ENCODE results near the gene PTPRJ. TPM values are rescaled to one million over a fixed set of nuclear protein-coding genes. Genes with fewer than 3 reads are reported as not detected.

PTPRJ gene
- total and polyA plus RNA-seq, 2 of the 4 experiments (the other 2 are of a cell fraction) = 5.6 to 14.9 TPM

DNA sequence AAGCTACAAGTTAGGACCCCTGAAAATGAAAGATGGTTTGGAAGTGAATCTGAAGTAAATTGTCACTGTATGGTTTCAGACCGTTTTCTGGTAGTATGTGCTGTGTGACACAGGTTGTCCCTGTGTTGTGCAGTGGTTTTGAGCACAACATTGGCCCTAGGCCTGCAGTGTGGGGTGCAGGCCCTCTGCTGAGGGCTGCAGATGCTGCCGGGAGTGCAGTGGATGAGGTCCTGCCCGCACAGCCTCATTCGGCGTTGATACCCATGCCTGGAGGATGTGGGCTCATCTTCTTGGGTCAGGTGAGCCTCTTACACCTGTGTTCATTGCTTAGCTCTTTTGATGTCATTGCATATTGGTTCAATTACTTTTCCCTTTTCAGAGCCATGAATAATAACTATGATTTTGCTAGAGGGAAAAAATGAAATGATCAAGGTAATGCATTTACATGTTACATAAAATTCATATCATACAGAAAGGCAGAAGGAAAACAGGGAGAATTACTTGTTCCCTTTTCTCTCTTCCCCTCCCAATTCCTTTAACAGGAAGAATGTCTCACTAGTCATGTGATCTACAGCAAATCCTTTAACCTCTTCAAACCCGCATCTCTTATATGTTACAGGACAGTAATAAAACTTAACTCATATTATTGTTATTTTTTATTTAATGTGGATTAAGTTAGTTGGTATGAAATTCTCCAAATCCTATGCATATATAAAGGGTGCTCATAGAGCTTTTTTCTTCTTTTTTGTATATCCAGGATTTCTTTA lies 48.7 kb downstream of the PTPRJ start:
- peaks cover 41 to 71% of the 10 kb centered on the region in 2 experiments for H3K79me1 ChIP-seq (ENCODE audit: low read depth in 1 of 2, low read length in 2 of 2)
- no peak for TF ChIP-seq NFE2L2 (IDR thresholded peaks at IDR 0.05; ENCODE audit: low read depth, low read length)
- no peak for TF ChIP-seq CHD1 (IDR thresholded peaks at IDR 0.05; ENCODE audit: low read depth, low read length)
- TF ChIP-seq BHLHE40 (IDR thresholded peaks at IDR 0.05; ENCODE audit: low read depth, low read length) = no peak
- TF ChIP-seq, protein P1, sequence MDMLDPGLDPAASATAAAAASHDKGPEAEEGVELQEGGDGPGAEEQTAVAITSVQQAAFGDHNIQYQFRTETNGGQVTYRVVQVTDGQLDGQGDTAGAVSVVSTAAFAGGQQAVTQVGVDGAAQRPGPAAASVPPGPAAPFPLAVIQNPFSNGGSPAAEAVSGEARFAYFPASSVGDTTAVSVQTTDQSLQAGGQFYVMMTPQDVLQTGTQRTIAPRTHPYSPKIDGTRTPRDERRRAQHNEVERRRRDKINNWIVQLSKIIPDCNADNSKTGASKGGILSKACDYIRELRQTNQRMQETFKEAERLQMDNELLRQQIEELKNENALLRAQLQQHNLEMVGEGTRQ (IDR thresholded peaks at IDR 0.05; ENCODE audit: low read depth, low read length) = peak; percentile 30; the same call in 1 of the 2 replicates
- no peak for TF ChIP-seq RCOR1 (IDR thresholded peaks at IDR 0.05; ENCODE audit: insufficient replicate concordance, low read length)
- TF ChIP-seq POLR2A (IDR thresholded peaks at IDR 0.05; ENCODE audit: low read depth, low read length) = no peak
- no peak for TF ChIP-seq RAD21 (IDR thresholded peaks at IDR 0.05; ENCODE audit: low read length)
- TF ChIP-seq, protein P2, sequence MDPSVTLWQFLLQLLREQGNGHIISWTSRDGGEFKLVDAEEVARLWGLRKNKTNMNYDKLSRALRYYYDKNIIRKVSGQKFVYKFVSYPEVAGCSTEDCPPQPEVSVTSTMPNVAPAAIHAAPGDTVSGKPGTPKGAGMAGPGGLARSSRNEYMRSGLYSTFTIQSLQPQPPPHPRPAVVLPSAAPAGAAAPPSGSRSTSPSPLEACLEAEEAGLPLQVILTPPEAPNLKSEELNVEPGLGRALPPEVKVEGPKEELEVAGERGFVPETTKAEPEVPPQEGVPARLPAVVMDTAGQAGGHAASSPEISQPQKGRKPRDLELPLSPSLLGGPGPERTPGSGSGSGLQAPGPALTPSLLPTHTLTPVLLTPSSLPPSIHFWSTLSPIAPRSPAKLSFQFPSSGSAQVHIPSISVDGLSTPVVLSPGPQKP (IDR thresholded peaks at IDR 0.05; ENCODE audit: borderline replicate concordance, low read depth, low read length) = no peak
- peak overlapping the region; percentile 8; the same call in 1 of the 2 replicates for H4K5ac ChIP-seq (ENCODE audit: low read depth, low read length)
- ChIA-PET CTCF (interaction anchor here (0.7 kb wide), 1 partner anchor 95 kb away, joined by 4 read pairs; no protein-coding TSS in a partner anchor), POLR2A (ENCODE audit: unreplicated experiment) (interaction anchor here (0.5 kb wide), 1 partner anchor 11 kb away, joined by 6 read pairs; no protein-coding TSS in a partner anchor)
- H3K9me3 ChIP-seq (ENCODE audit: control insufficient read depth, insufficient read depth, low read length) = no peaks in the 10 kb centered on the region
- WGBS, 2 experiments (ENCODE audit: extremely low coverage in 2 of 2, insufficient read length in 1 of 2) = no CpG with 5 or more reads among the region's 6 CpGs
- ATAC-seq (ENCODE audit: low read depth) (0 out of 2 replicates have a peak, but pooled peaks have one; percentile 29), DNase-seq (peak; percentile 26)
- no peak overlapping the region; the same call in 1 of the 2 replicates for H3K14ac ChIP-seq (replicated peaks; ENCODE audit: low read depth, low read length)
- peaks cover 9% of the 10 kb centered on the region for H3K4me1 ChIP-seq (ENCODE audit: control insufficient read depth, insufficient read depth, low read length)
- H3K23ac ChIP-seq (ENCODE audit: low read depth, low read length) = peak overlapping the region; percentile 41; the same call in 1 of the 2 replicates
- H2AK9ac ChIP-seq (replicated peaks; ENCODE audit: low read depth, low read length, poor library complexity) = peak overlapping the region; percentile 80
- no peak overlapping the region for H3K9ac ChIP-seq (ENCODE audit: low read depth, low read length)
- peak overlapping the region; percentile 27; the same call in 1 of the 2 replicates for H2BK120ac ChIP-seq (ENCODE audit: low read depth, low read length)
- H3K4me3 ChIP-seq (ENCODE audit: insufficient read depth, low read depth, low read length) = no peak overlapping the region
- H3K27ac ChIP-seq (ENCODE audit: insufficient read depth, low read length) = no peak overlapping the region
- peaks cover 29% of the 10 kb centered on the region for H4K20me1 ChIP-seq (ENCODE audit: insufficient read depth, low read length)
- H3K4me2 ChIP-seq (ENCODE audit: low read depth, low read length) = no peak overlapping the region
- peak overlapping the region; percentile 32; the same call in 1 of the 2 replicates for H4K91ac ChIP-seq (ENCODE audit: insufficient read depth, low read depth, low read length)
- H2BK5ac ChIP-seq (ENCODE audit: low read depth, low read length, poor library complexity, severe bottlenecking) = no peak overlapping the region
- H3K27me3 ChIP-seq (ENCODE audit: control insufficient read depth, insufficient read depth, low read length) = no peaks in the 10 kb centered on the region
- no TSS peak for BruUV-seq (replicated peaks)
- H3K56ac ChIP-seq (ENCODE audit: extremely low read depth, insufficient read depth, low read length) = no peak overlapping the region
- intact Hi-C loops (cut with micrococcal nuclease) (no loop called here), dilution Hi-C loops (cut with HindIII; ENCODE audit: low sequenced_read_pairs, unreplicated experiment) (no loop called here), in situ Hi-C loops (cut with MboI; ENCODE audit: low sequenced_read_pairs) (no loop called here)
- H4K8ac ChIP-seq (ENCODE audit: low read depth in 2 of 2, low read length in 2 of 2) = peak overlapping the region in 1 of 2 experiments; percentile 2; a peak in 1 of 4 replicates
- no peak overlapping the region for H2AK5ac ChIP-seq (ENCODE audit: low read depth, low read length)
- H2BK20ac ChIP-seq (ENCODE audit: low read depth, low read length) = no peak overlapping the region
- no peak overlapping the region for H3K18ac ChIP-seq (ENCODE audit: low read depth, low read length)
- H3K9me1 ChIP-seq (ENCODE audit: insufficient read depth, low read length) = peaks cover 28% of the 10 kb centered on the region
- no peak overlapping the region for H2BK15ac ChIP-seq (ENCODE audit: low read depth, low read length)
- H2AFZ ChIP-seq (replicated peaks; ENCODE audit: low read length, poor library complexity) = no peak overlapping the region
- H3K4ac ChIP-seq (ENCODE audit: low read depth, low read length) = peak overlapping the region; percentile 57; the same call in 1 of the 2 replicates
- no peaks in the 10 kb centered on the region for H3K36me3 ChIP-seq (ENCODE audit: control insufficient read depth, insufficient read depth, low read length)
